NT2/D1 (cell line): ENCODE data around the gene ARHGEF19.

Source experiments
- DNase-seq: peaks from one replicate; pipeline ENCODE4 v3.0.0-alpha.2; 2011; ENCODE audit warnings: low read depth, low spot score
- H3K27me3 ChIP-seq: 2 replicates; pipeline ENCODE4 v1.6.0; 2011; ENCODE audit warnings: mild to moderate bottlenecking; ENCODE audit not compliant: insufficient read length, insufficient read depth
- H3K36me3 ChIP-seq: 2 replicates; pipeline ENCODE4 v1.6.1; 2011; ENCODE audit warnings: mild to moderate bottlenecking, low read length, mixed read lengths; ENCODE audit not compliant: insufficient read depth, insufficient read length
- H3K4me1 ChIP-seq: 2 replicates; pipeline ENCODE4 v1.5.1; 2011; ENCODE audit not compliant: insufficient read depth, insufficient read length
- H3K4me3 ChIP-seq: 2 replicates; pipeline ENCODE4 v1.5.1; 2011; ENCODE audit warnings: low read depth; ENCODE audit not compliant: insufficient read length
- H3K9ac ChIP-seq: 2 replicates; pipeline ENCODE4 v1.6.0; 2011; ENCODE audit warnings: low read depth; ENCODE audit not compliant: insufficient read length
- H3K9me3 ChIP-seq: 2 replicates; pipeline ENCODE4 v1.5.1; 2011; ENCODE audit warnings: mild to moderate bottlenecking, low read length; ENCODE audit not compliant: insufficient read depth
- SUZ12 ChIP-seq: IDR thresholded peaks from 2 replicates; pipeline ENCODE4 v1.6.1; 2011; ENCODE audit not compliant: insufficient read length, insufficient read depth; ENCODE audit errors: extremely low read depth
- YY1 ChIP-seq: IDR thresholded peaks from 2 replicates; pipeline ENCODE4 v1.6.1; 2011; ENCODE audit not compliant: insufficient read length, insufficient read depth
- ZNF274 ChIP-seq: IDR thresholded peaks from 2 replicates; pipeline ENCODE4 v1.6.1; 2011; ENCODE audit warnings: mild to moderate bottlenecking, low read depth, low read length

ARHGEF19 gene

GRCh38 chr1:16235944-16236510 is 23.6 kb upstream of the ARHGEF19 start:
- Histone ChIP-seq H3K4me3 (peak overlapping the region; percentile 63), H3K36me3 (no peaks in the 10 kb centered on the region), H3K4me1 (peaks cover 9% of the 10 kb centered on the region), H3K9ac (peak overlapping the region; percentile 79), H3K27me3 (peaks cover 10% of the 10 kb centered on the region), H3K9me3 (no peaks in the 10 kb centered on the region)
- TF ChIP-seq SUZ12 (no peak), ZNF274 (no peak), YY1 (no peak)
- DNase-seq, result no peak

DNA sequence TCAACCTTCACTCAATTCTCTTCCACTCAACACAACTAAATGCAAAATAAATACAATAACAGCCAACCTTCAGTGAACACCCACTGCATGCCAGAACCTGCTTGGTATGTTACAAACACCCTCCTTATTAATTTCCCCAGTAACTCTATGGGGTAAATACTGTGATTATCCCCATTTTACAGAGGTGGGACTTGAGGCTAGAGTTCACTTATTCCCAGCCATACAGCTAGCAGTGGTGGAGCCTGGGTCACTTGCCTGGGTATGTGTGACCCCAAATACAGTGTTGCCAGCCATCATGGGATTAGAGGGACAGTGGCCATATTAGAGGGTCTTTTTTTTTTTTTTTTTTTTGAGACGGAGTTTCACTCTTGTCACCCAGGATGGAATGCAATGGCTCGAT is 22.9 kb upstream of the ARHGEF19 start:
- Histone ChIP-seq H3K9me3 (no peaks in the 10 kb centered on the region), H3K4me3 (no peak overlapping the region), H3K4me1 (peaks cover 9% of the 10 kb centered on the region), H3K36me3 (no peaks in the 10 kb centered on the region), H3K27me3 (peaks cover 11% of the 10 kb centered on the region), H3K9ac (no peak overlapping the region)
- DNase-seq, result no peak
- TF ChIP-seq ZNF274 (no peak), YY1 (no peak), SUZ12 (no peak)

DNA sequence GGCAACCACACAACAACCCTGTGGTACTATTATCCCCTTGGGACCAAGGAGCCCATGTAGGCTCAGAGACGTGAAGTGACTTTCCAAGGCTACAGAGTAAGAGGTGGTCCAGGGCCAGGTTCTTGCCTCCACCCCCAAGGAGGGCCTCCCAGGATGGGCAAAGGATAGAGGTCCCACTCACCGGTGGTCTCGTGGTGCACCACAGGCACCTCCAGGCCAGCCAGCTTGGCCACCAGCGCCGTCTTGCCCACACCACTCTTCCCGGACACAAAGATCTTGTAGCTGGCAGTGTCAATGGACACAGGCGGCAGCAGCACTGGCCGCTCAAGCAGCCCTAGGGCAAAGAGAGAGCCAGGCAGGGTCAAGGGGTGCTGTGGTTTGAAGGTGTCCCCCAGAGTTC is 21.0 kb upstream of the ARHGEF19 start:
- Histone ChIP-seq H3K27me3 (peaks cover 29% of the 10 kb centered on the region), H3K9me3 (no peaks in the 10 kb centered on the region), H3K36me3 (no peaks in the 10 kb centered on the region), H3K4me1 (peaks cover 9% of the 10 kb centered on the region), H3K4me3 (no peak overlapping the region), H3K9ac (no peak overlapping the region)
- TF ChIP-seq ZNF274, result no peak
- TF ChIP-seq YY1, result no peak
- no peak for TF ChIP-seq SUZ12
- no peak for DNase-seq

DNA sequence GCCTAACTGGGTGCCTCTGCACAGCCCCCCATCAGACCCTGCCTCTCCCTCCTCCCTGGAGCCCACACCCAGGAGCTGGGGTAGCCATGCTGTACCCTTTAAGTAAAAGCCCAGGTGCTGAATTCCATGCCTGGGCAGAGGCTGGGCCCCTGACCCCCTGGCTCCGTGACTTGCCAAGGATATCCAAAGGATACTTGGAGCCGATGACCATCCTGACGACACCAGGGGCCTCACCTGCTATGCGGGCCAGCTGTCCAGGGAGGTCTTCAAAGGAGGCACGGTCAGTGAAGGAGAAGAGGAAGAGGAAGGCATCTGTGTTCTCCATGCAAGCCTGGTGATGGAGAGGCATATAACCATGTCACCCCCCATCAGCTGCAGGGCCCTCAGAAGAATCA is 19.9 kb upstream of the ARHGEF19 start:
- no peaks in the 10 kb centered on the region for H3K9me3 ChIP-seq
- no peak overlapping the region for H3K9ac ChIP-seq
- no peak for DNase-seq
- TF ChIP-seq YY1, result no peak
- no peak for TF ChIP-seq SUZ12
- TF ChIP-seq ZNF274, result no peak
- H3K4me1 ChIP-seq, result peaks cover 9% of the 10 kb centered on the region
- peaks cover 40% of the 10 kb centered on the region for H3K27me3 ChIP-seq
- no peak overlapping the region for H3K4me3 ChIP-seq
- H3K36me3 ChIP-seq, result no peaks in the 10 kb centered on the region

GRCh38 chr1:16231331-16232315 is 19.2 kb upstream of the ARHGEF19 start:
- Histone ChIP-seq H3K27me3 (peaks cover 45% of the 10 kb centered on the region), H3K9me3 (no peaks in the 10 kb centered on the region), H3K4me3 (no peak overlapping the region), H3K9ac (no peak overlapping the region), H3K36me3 (no peaks in the 10 kb centered on the region), H3K4me1 (peaks cover 9% of the 10 kb centered on the region)
- no peak for TF ChIP-seq SUZ12
- no peak for TF ChIP-seq ZNF274
- no peak for TF ChIP-seq YY1
- DNase-seq, result no peak

DNA sequence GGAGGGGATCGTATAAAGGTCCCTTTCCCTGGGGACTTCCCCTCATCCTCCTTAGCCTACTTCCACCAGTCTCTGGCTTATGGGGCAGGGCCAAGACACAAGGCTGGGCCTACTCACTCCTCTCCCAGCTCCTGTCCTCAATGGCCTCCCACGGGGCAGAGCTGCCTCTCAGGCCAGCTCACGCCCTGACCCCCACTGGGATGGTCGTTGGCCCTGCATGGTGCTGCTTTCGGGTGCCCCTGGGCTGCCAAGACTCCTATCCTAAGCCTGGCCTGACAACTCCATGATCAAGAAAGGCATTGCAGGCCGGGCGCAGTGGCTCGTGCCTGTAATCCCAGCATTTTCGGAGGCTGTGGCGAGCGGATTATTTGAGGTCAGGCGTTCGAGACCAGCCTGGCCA is 18.3 kb upstream of the ARHGEF19 start:
- Histone ChIP-seq H3K27me3 (peaks cover 45% of the 10 kb centered on the region), H3K9me3 (no peaks in the 10 kb centered on the region), H3K36me3 (no peaks in the 10 kb centered on the region), H3K4me1 (peaks cover 9% of the 10 kb centered on the region), H3K4me3 (no peak overlapping the region), H3K9ac (no peak overlapping the region)
- DNase-seq, result no peak
- TF ChIP-seq YY1 (no peak), ZNF274 (no peak), SUZ12 (no peak)

GRCh38 chr1:16229976-16230740 is 17.7 kb upstream of the ARHGEF19 start:
- Histone ChIP-seq H3K4me1 (peaks cover 9% of the 10 kb centered on the region), H3K27me3 (peaks cover 51% of the 10 kb centered on the region), H3K9me3 (no peaks in the 10 kb centered on the region), H3K36me3 (no peaks in the 10 kb centered on the region), H3K4me3 (no peak overlapping the region), H3K9ac (no peak overlapping the region)
- TF ChIP-seq YY1 (no peak), ZNF274 (no peak), SUZ12 (no peak)
- DNase-seq, result no peak
